Caco-2 (cell line): ENCODE measurements around the gene PPP1R37. TPM values are rescaled to one million over a fixed set of nuclear protein-coding genes. Genes with fewer than 3 reads are reported as not detected.

Experiments used
- BruUV-seq: library from RNA; stranded (reverse); fragments of 400-500 nt; replicated peaks from 2 replicates; lab custom pipeline; 2021; lab: Mats Ljungman, UMichigan
- CTCF ChIA-PET: fragments of 300-600 bp; sonication (Branson Sonifier 250); formaldehyde crosslinking; loops from one replicate; lab custom pipeline; 2022; ENCODE audit warnings: antibody characterized with exemption; lab: Charles Lee
- POLR2A ChIA-PET: fragments of 300-600 bp; sonication (Branson Sonifier 250); formaldehyde crosslinking; loops from one replicate; lab custom pipeline; 2022; ENCODE audit warnings: antibody characterized with exemption; lab: Charles Lee
- DNase-seq, 2 experiments: peaks; one replicate each; pipeline versions ENCODE4 v3.0.0 to v3.0.0-alpha.2; 2020 to 2022
- H3K27me3 ChIP-seq: replicated peaks from 2 replicates; pipeline ENCODE4 v1.6.0; 2011; ENCODE audit warnings: low read length; ENCODE audit not compliant: control insufficient read depth, insufficient read depth
- H3K36me3 ChIP-seq: 2 replicates; pipeline ENCODE4 v1.5.1; 2011; ENCODE audit warnings: low read length; ENCODE audit not compliant: control insufficient read depth, insufficient read depth
- H3K4me1 ChIP-seq: fragments of 250-450 bp; sonication (Bioruptor Pico); 2 replicates; pipeline ENCODE4 v1.5.1; 2020; ENCODE audit warnings: mild to moderate bottlenecking
- H3K4me3 ChIP-seq: 2 replicates; pipeline ENCODE4 v1.5.1; 2011; ENCODE audit warnings: low read depth, mild to moderate bottlenecking, control low read depth, low read length
- H3K9me3 ChIP-seq: fragments of 250-450 bp; sonication (Bioruptor Pico); 2 replicates; pipeline ENCODE4 v1.5.1; 2020; ENCODE audit warnings: mild to moderate bottlenecking, moderate library complexity
- H3K27ac Mint-ChIP-seq: one replicate; pipeline ENCODE4 v1.8.0; 2022; ENCODE audit warnings: mixed read lengths; ENCODE audit not compliant: unreplicated experiment
- H3K27me3 Mint-ChIP-seq: one replicate; pipeline ENCODE4 v1.8.0; 2022; ENCODE audit warnings: mixed read lengths; ENCODE audit not compliant: insufficient read depth, unreplicated experiment
- H3K36me3 Mint-ChIP-seq: one replicate; pipeline ENCODE4 v1.8.0; 2022; ENCODE audit warnings: mild to moderate bottlenecking, mixed read lengths; ENCODE audit not compliant: insufficient read depth, unreplicated experiment
- H3K4me1 Mint-ChIP-seq: one replicate; pipeline ENCODE4 v1.8.0; 2022; ENCODE audit warnings: low read depth, mixed read lengths; ENCODE audit not compliant: unreplicated experiment
- H3K4me3 Mint-ChIP-seq: one replicate; pipeline ENCODE4 v1.8.0; 2022; ENCODE audit warnings: mild to moderate bottlenecking, moderate library complexity, mixed read lengths; ENCODE audit not compliant: unreplicated experiment
- H3K9me3 Mint-ChIP-seq: one replicate; pipeline ENCODE4 v1.8.0; 2022; ENCODE audit warnings: mixed read lengths; ENCODE audit not compliant: unreplicated experiment
- intact Hi-C: fragments of 100-400 bp; cut with micrococcal nuclease; formaldehyde crosslinking; loops from one replicate; pipeline ENCODE4 v1.10.0; 2022; ENCODE audit not compliant: unreplicated experiment
- total RNA-seq: library from RNA; stranded (reverse); gene quantifications from 2 replicates; pipeline ENCODE4 v1.2.3, GENCODE V29; 2022
- TF ChIP-seq, protein P1 (sequence below), 2 experiments: fragments of 200-600 bp in 1 of 2; IDR thresholded peaks; 1 replicate in 1 of 2; 2 replicates in 1 of 2; pipeline versions ENCODE4 v1.5.1 to v1.8.0; 2011 to 2022; ENCODE audit warnings: antibody characterized with exemption in 1 of 2, control low read depth in 1 of 2, inconsistent platforms in 1 of 2, low read depth in 1 of 2, low read length in 1 of 2, mild to moderate bottlenecking in 1 of 2, moderate library complexity in 1 of 2; ENCODE audit not compliant: insufficient read depth in 1 of 2, severe bottlenecking in 1 of 2, unreplicated experiment in 1 of 2

PPP1R37 gene
- total RNA-seq, 1 experiment from 2014 or later: 42.1 TPM

GRCh38 chr19:45158503-45159209 is 65.7 kb downstream of the PPP1R37 start:
- H3K4me1 Mint-ChIP-seq: peaks cover 28% of the 10 kb centered on the region
- H3K4me3 Mint-ChIP-seq: no peak overlapping the region
- CTCF ChIA-PET: no interaction called here
- no peaks in the 10 kb centered on the region for H3K27me3 Mint-ChIP-seq
- Histone ChIP-seq H3K4me3 (no peak overlapping the region), H3K4me1 (peaks cover 29% of the 10 kb centered on the region), H3K36me3 (no peaks in the 10 kb centered on the region), H3K9me3 (no peaks in the 10 kb centered on the region), H3K27me3 (no peaks in the 10 kb centered on the region)
- H3K9me3 Mint-ChIP-seq: no peaks in the 10 kb centered on the region
- H3K36me3 Mint-ChIP-seq: peaks cover 50% of the 10 kb centered on the region
- no TSS peak for BruUV-seq
- DNase-seq: no peak
- intact Hi-C loops: no loop called here
- POLR2A ChIA-PET: no interaction called here
- no peak overlapping the region for H3K27ac Mint-ChIP-seq
- TF ChIP-seq, protein P1, sequence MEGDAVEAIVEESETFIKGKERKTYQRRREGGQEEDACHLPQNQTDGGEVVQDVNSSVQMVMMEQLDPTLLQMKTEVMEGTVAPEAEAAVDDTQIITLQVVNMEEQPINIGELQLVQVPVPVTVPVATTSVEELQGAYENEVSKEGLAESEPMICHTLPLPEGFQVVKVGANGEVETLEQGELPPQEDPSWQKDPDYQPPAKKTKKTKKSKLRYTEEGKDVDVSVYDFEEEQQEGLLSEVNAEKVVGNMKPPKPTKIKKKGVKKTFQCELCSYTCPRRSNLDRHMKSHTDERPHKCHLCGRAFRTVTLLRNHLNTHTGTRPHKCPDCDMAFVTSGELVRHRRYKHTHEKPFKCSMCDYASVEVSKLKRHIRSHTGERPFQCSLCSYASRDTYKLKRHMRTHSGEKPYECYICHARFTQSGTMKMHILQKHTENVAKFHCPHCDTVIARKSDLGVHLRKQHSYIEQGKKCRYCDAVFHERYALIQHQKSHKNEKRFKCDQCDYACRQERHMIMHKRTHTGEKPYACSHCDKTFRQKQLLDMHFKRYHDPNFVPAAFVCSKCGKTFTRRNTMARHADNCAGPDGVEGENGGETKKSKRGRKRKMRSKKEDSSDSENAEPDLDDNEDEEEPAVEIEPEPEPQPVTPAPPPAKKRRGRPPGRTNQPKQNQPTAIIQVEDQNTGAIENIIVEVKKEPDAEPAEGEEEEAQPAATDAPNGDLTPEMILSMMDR (IDR thresholded peaks at IDR 0.05; ENCODE audit: insufficient read depth in 1 of 2, low read depth in 1 of 2, low read length in 1 of 2, severe bottlenecking in 1 of 2, unreplicated experiment in 1 of 2): no peak

DNA sequence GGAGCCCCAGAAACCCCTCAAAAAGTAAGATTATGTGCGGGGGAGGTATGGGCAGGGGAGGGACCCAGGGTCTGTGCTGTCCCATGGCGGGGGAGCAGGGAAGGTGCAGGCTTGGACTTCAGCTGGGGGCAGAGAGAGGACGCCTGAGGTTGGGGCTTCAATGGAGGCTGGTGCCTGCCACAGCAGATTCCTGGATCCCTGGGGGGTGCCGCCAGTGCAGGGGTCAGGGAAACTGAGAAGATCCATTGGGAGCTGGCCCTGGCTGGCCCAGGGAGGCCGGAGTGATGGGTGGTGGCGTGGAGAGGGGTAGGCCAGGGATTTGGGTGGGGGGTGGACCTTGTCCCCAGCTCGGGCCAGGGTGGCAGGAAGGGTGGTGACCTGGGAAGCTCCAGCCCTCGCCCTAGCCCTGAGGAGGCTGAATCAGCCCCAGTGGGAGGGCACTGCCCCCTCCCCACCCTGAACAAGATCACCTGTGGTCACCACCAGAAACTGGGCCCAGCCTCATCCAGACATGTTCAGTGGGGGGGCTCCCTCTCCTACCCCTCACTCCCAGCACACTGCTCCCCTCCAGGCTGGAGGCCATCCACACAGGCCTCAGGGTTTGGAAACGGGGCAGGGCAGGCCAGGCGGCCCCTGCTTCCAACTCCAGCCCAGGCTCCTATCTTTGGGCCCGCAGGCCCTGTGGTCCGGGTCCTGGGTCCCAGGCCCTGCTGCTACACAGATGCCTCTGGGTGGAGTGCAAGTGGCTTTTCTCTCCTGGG is 66.4 kb downstream of the PPP1R37 start:
- intact Hi-C loops: no loop called here
- no peak overlapping the region for H3K27ac Mint-ChIP-seq
- no peaks in the 10 kb centered on the region for H3K27me3 Mint-ChIP-seq
- Histone ChIP-seq H3K27me3 (no peaks in the 10 kb centered on the region), H3K4me3 (no peak overlapping the region), H3K9me3 (no peaks in the 10 kb centered on the region), H3K4me1 (peaks cover 25% of the 10 kb centered on the region), H3K36me3 (no peaks in the 10 kb centered on the region)
- H3K4me1 Mint-ChIP-seq: peaks cover 25% of the 10 kb centered on the region
- ChIA-PET CTCF (interaction anchor here (1.9 kb wide), 1 partner anchor 19 kb away, joined by 11 read pairs; the partner anchor contains the start of genes BLOC1S3 and TRAPPC6A), POLR2A (no interaction called here)
- H3K36me3 Mint-ChIP-seq: peaks cover 43% of the 10 kb centered on the region
- H3K4me3 Mint-ChIP-seq: no peak overlapping the region
- H3K9me3 Mint-ChIP-seq: no peaks in the 10 kb centered on the region
- no peak for DNase-seq
- TF ChIP-seq, protein P1 (IDR thresholded peaks at IDR 0.05; ENCODE audit: insufficient read depth in 1 of 2, low read depth in 1 of 2, low read length in 1 of 2, severe bottlenecking in 1 of 2, unreplicated experiment in 1 of 2): no peak
- no TSS peak for BruUV-seq

DNA sequence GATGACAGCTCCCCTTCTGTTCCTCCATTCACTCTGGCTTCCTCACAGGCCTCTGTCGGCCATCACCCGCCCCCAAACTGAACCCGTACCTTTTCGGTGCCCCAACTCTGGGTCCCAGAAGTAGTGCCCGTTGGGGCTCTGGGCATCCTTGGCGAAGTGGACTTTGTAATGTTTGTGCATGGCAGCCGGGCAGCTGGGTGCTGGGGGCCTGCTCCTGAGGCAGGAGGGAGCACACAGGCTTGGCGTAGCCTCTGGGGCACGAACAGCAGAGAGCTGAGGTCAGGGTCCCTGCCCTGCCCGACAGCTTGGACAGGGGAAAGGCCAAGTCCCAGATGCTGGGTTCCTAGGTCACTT is 67.0 kb downstream of the PPP1R37 start:
- Mint-ChIP-seq H3K4me1 (peaks cover 23% of the 10 kb centered on the region), H3K36me3 (peaks cover 39% of the 10 kb centered on the region), H3K4me3 (peak overlapping the region; percentile 13), H3K27ac (no peak overlapping the region), H3K9me3 (no peaks in the 10 kb centered on the region), H3K27me3 (no peaks in the 10 kb centered on the region)
- intact Hi-C loops: loop anchor here (2.0 to 5.0 kb wide), 3 partner anchors 19 to 179 kb away; partner anchors contain the start of genes BLOC1S3, EXOC3L2 and TRAPPC6A
- TF ChIP-seq, protein P1 (IDR thresholded peaks at IDR 0.05; ENCODE audit: insufficient read depth in 1 of 2, low read depth in 1 of 2, low read length in 1 of 2, severe bottlenecking in 1 of 2, unreplicated experiment in 1 of 2): no peak
- Histone ChIP-seq H3K27me3 (no peaks in the 10 kb centered on the region), H3K9me3 (no peaks in the 10 kb centered on the region), H3K36me3 (no peaks in the 10 kb centered on the region), H3K4me1 (peaks cover 19% of the 10 kb centered on the region), H3K4me3 (no peak overlapping the region)
- no peak for DNase-seq
- ChIA-PET CTCF (interaction anchor here (1.9 kb wide), 1 partner anchor 18 kb away, joined by 11 read pairs; the partner anchor contains the start of genes BLOC1S3 and TRAPPC6A), POLR2A (no interaction called here)
- no TSS peak for BruUV-seq
